H1 (cell line): Measurements from ENCODE around the gene GMPPA. TPM values are rescaled to one million over a fixed set of nuclear protein-coding genes. Genes with fewer than 3 reads are reported as not detected.
A peak's percentile ranks its signal among the peaks of the same experiment; 100 is the strongest.

Source experiments
- CTCF ChIA-PET: fragments of 300-600 bp; sonication (Branson Sonifier 250); formaldehyde crosslinking; loops from one replicate; lab custom pipeline; 2021; ENCODE audit not compliant: partially characterized antibody; lab: Charles Lee
- POLR2A ChIA-PET: fragments of 300-600 bp; sonication (Branson Sonifier 250); formaldehyde crosslinking; loops from one replicate; lab custom pipeline; 2021; ENCODE audit warnings: inconsistent platforms; ENCODE audit not compliant: partially characterized antibody; lab: Charles Lee
- DNase-seq, 2 experiments: peaks; one replicate each; pipeline versions ENCODE4 v3.0.0 to v3.0.0-alpha.2; 2010 to 2022; ENCODE audit warnings: low spot score in 2 of 2, low read depth in 1 of 2, mixed read lengths in 1 of 2
- FAIRE-seq: peaks from 2 replicates; lab custom pipeline; 2011; peaks lifted over from hg19 to GRCh38; lab: Jason Lieb, UNC
- H2AFZ ChIP-seq: 2 replicates; pipeline ENCODE4 v1.8.1; 2012; ENCODE audit warnings: low read length, inconsistent platforms
- H2AK5ac ChIP-seq: 2 replicates; pipeline ENCODE4 v1.6.1; 2013; ENCODE audit warnings: low read depth, low read length
- H2BK120ac ChIP-seq: replicated peaks from 2 replicates; pipeline ENCODE3; 2013; ENCODE audit warnings: low read depth, low read length, inconsistent platforms
- H2BK12ac ChIP-seq: 2 replicates; pipeline ENCODE4 v1.6.1; 2013; ENCODE audit warnings: low read depth, low read length
- H2BK15ac ChIP-seq: 2 replicates; pipeline ENCODE4 v1.6.1; 2013; ENCODE audit warnings: low read length
- H2BK20ac ChIP-seq: 2 replicates; pipeline ENCODE4 v1.6.1; 2013; ENCODE audit warnings: low read length
- H2BK5ac ChIP-seq: 2 replicates; pipeline ENCODE4 v1.6.1; 2013; ENCODE audit warnings: low read depth, low read length
- H3K14ac ChIP-seq: 2 replicates; pipeline ENCODE4 v1.6.1; 2013; ENCODE audit warnings: inconsistent platforms; ENCODE audit not compliant: insufficient read length
- H3K18ac ChIP-seq: 2 replicates; pipeline ENCODE4 v1.6.1; 2013; ENCODE audit warnings: low read length; ENCODE audit errors: extremely low read depth
- H3K23ac ChIP-seq: 2 replicates; pipeline ENCODE4 v1.6.1; 2013; ENCODE audit warnings: inconsistent platforms; ENCODE audit not compliant: insufficient read length
- H3K23me2 ChIP-seq: 2 replicates; pipeline ENCODE4 v1.6.1; 2013; ENCODE audit warnings: low read depth, low read length
- H3K27ac ChIP-seq: 2 replicates; pipeline ENCODE4 v1.6.1; 2011; ENCODE audit warnings: low read depth, low read length, inconsistent platforms
- H3K27me3 ChIP-seq, 4 experiments: replicated peaks in 1 of 4; 1 replicate in 1 of 4; 2 replicates in 3 of 4; pipeline versions ENCODE4 v1.6.1 to v1.8.1; 2011 to 2013; ENCODE audit warnings: low read length in 3 of 4, mild to moderate bottlenecking in 3 of 4, inconsistent platforms in 2 of 4, mixed read lengths in 2 of 4, moderate library complexity in 1 of 4; ENCODE audit not compliant: control insufficient read depth in 3 of 4, insufficient read depth in 3 of 4; ENCODE audit errors: extremely low read depth in 1 of 4
- H3K36me3 ChIP-seq, 4 experiments: 2 replicates each; pipeline versions ENCODE4 v1.6.1 to v1.8.1; 2011 to 2013; ENCODE audit warnings: mild to moderate bottlenecking in 4 of 4, low read length in 3 of 4, moderate library complexity in 2 of 4, control low read depth in 1 of 4, inconsistent platforms in 1 of 4; ENCODE audit not compliant: insufficient read depth in 4 of 4, control insufficient read depth in 2 of 4
- H3K4ac ChIP-seq: replicated peaks from 2 replicates; pipeline ENCODE3; 2013; ENCODE audit warnings: low read length, low read depth, mixed read lengths, inconsistent platforms; ENCODE audit not compliant: insufficient read length
- H3K4me1 ChIP-seq, 4 experiments: replicated peaks in 1 of 4; 1 replicate in 1 of 4; 2 replicates in 3 of 4; pipeline versions ENCODE4 v1.6.1 to v1.8.1; 2011 to 2013; ENCODE audit warnings: low read length in 3 of 4, inconsistent platforms in 2 of 4, mixed read lengths in 1 of 4; ENCODE audit not compliant: insufficient read depth in 4 of 4, control insufficient read depth in 3 of 4
- H3K4me2 ChIP-seq, 2 experiments: 2 replicates each; pipeline versions ENCODE4 v1.6.1 to v1.8.1; 2011 to 2013; ENCODE audit warnings: low read depth in 2 of 2, low read length in 2 of 2, control low read depth in 1 of 2, inconsistent platforms in 1 of 2, mild to moderate bottlenecking in 1 of 2; ENCODE audit not compliant: insufficient read depth in 1 of 2
- H3K4me3 ChIP-seq, 4 experiments: fragments of 200-600, 300-600 bp in 1 of 4; sonication (generic), shearing (Covaris generic), sonication (Bioruptor Twin) in 1 of 4; 2 replicates each; pipeline versions ENCODE4 v1.5.1 to v1.8.1; 2011 to 2016; ENCODE audit warnings: low read length in 4 of 4, low read depth in 3 of 4, control low read depth in 2 of 4, inconsistent platforms in 2 of 4, mild to moderate bottlenecking in 2 of 4, mixed read lengths in 1 of 4, moderate library complexity in 1 of 4; ENCODE audit not compliant: insufficient read depth in 2 of 4; ENCODE audit errors: extremely low read depth in 1 of 4
- H3K56ac ChIP-seq: replicated peaks from 2 replicates; pipeline ENCODE3; 2013; ENCODE audit warnings: low read depth, mild to moderate bottlenecking, mixed read lengths, low read length, inconsistent platforms; ENCODE audit not compliant: insufficient read length
- H3K79me1 ChIP-seq: 2 replicates; pipeline ENCODE4 v1.6.1; 2013; ENCODE audit warnings: low read depth, low read length, control low read depth
- H3K79me2 ChIP-seq, 2 experiments: 2 replicates each; pipeline versions ENCODE4 v1.6.1 to v1.8.1; 2012 to 2013; ENCODE audit warnings: low read length in 2 of 2, mild to moderate bottlenecking in 2 of 2, inconsistent platforms in 1 of 2; ENCODE audit not compliant: insufficient read depth in 2 of 2, control insufficient read depth in 1 of 2
- H3K9ac ChIP-seq, 4 experiments: replicated peaks in 1 of 4; 1 replicate in 1 of 4; 2 replicates in 3 of 4; pipeline versions ENCODE4 v1.6.1 to v1.8.1; 2011 to 2013; ENCODE audit warnings: low read depth in 3 of 4, low read length in 3 of 4, control low read depth in 2 of 4, mild to moderate bottlenecking in 2 of 4, moderate library complexity in 2 of 4, inconsistent platforms in 1 of 4; ENCODE audit errors: extremely low read depth in 1 of 4
- H3K9me3 ChIP-seq, 2 experiments: 2 replicates each; pipeline versions ENCODE4 v1.6.1 to v1.8.1; 2012 to 2013; ENCODE audit warnings: mild to moderate bottlenecking in 2 of 2, moderate library complexity in 2 of 2, control low read depth in 1 of 2, inconsistent platforms in 1 of 2, low read depth in 1 of 2, low read length in 1 of 2, mixed read lengths in 1 of 2; ENCODE audit not compliant: insufficient read depth in 2 of 2
- H4K20me1 ChIP-seq, 2 experiments: replicated peaks in 1 of 2; 2 replicates each; pipeline versions ENCODE3 to v1.8.1; 2011 to 2013; ENCODE audit warnings: inconsistent platforms in 2 of 2, low read length in 2 of 2, mild to moderate bottlenecking in 1 of 2; ENCODE audit not compliant: insufficient read depth in 2 of 2, control insufficient read depth in 1 of 2
- H4K5ac ChIP-seq: 2 replicates; pipeline ENCODE4 v1.6.1; 2013; ENCODE audit warnings: low read length, low read depth, mixed read lengths, inconsistent platforms; ENCODE audit not compliant: insufficient read length
- H4K8ac ChIP-seq: 2 replicates; pipeline ENCODE4 v1.8.0; 2013; ENCODE audit warnings: mild to moderate bottlenecking, moderate library complexity, low read length, inconsistent platforms; ENCODE audit not compliant: insufficient read depth; ENCODE audit errors: extremely low read depth
- H4K91ac ChIP-seq: replicated peaks from 2 replicates; pipeline ENCODE3; 2013; ENCODE audit warnings: low read length, mixed read lengths, inconsistent platforms; ENCODE audit not compliant: insufficient read length
- NRF1 ChIP-seq: IDR thresholded peaks from 2 replicates; pipeline ENCODE4 v1.6.1; 2011; ENCODE audit warnings: mild to moderate bottlenecking, low read depth, low read length, improper control_type of control experiment
- YY1 ChIP-seq: IDR thresholded peaks from 2 replicates; pipeline ENCODE4 v1.6.1; 2011; ENCODE audit warnings: low read depth, mild to moderate bottlenecking, low read length
- WGBS, 2 experiments: shearing (Covaris generic) in 1 of 2; methylation state at CpG; one replicate each; pipeline versions ENCODE4 v1.1.6 to v1.1.7; 2013 to 2015; ENCODE audit warnings: low lambda C conversion rate in 2 of 2, mixed read lengths in 2 of 2, inconsistent platforms in 1 of 2, low coverage in 1 of 2, missing lambda C conversion rate in 1 of 2; ENCODE audit not compliant: insufficient replicate concordance in 2 of 2, insufficient coverage in 1 of 2, insufficient read length in 1 of 2; ENCODE audit errors: extremely low coverage in 1 of 2, missing lambda C conversion rate in 1 of 2; 5-methylcytosine and 5-hydroxymethylcytosine counted together
- polyA plus RNA-seq, 7 experiments: library from polyadenylated mRNA; depleted of rRNA in 3 of 7; stranded (reverse) in 5 of 7; unstranded in 2 of 7; fragments of >200 nt in 5 of 7; fragments of 200-250 nt in 2 of 7; gene quantifications; 1 replicate in 5 of 7; 2 replicates in 1 of 7; 4 replicates in 1 of 7; pipeline versions ENCODE4 v1.2.1 to v1.2.3, GENCODE V29; 2011 to 2013; ENCODE audit warnings: missing spikeins in 2 of 7, mixed read lengths in 2 of 7
- total RNA-seq: library from RNA; stranded (reverse); fragmentation: NEBNext Ultra II Directional; extraction: Animal tissue kit (Norgen Biotek cat#: 25700); gene quantifications from 2 replicates; pipeline ENCODE4 v1.2.1, GENCODE V29; 2021

Gene GMPPA
- total and polyA plus RNA-seq, 2 of the 8 experiments (the other 6 are each of a cell fraction or from before 2014, with no cell fraction given) = 34.3 to 98.8 TPM

DNA sequence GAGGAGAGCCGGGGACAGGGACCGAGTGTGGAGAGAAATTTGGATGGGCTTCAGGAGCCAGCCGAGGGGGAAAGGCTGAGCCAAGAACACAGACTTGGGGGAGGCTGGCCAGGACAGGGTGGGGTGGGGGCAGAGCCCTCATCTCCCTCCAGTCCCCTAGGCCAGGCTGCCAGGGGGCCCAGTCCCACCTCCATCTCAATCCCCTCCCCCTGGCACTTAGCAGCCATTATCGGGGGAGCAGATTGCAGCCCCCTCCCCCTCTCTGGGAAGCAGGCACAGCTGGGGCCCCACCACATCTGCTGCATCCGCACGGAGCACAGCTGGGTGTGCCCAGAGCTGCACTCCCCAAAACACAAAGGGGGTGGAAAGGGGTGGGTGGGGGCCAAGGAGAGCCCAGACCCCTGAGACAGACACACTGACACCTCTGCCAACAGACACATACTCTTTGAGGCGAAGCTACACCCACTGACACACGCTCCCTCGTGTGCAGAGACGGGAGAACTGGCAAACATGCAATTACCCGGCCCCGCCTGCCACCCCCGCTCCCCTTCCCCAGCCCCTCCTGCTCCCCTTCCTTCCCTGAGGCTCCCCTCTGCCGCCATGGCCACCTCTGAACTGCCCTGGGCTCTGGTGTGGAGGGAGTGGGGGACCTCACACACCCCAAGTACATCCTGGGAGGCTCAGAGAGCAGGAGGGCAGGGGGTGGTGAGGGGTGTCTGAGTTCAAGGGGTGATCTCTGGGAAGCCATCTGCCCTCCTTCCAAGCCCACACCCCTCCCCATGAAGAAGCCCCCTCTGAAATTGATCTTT, 10.5 kb downstream of the GMPPA start:
- H3K79me2 ChIP-seq = no peaks in the 10 kb centered on the region
- peak overlapping the region; percentile 52 for H2BK120ac ChIP-seq
- peak overlapping the region; percentile 85; the same call in 1 of the 2 replicates for H2BK5ac ChIP-seq
- H3K23me2 ChIP-seq = peaks cover 6% of the 10 kb centered on the region
- H2BK12ac ChIP-seq = peak overlapping the region; percentile 84; the same call in 1 of the 2 replicates
- H3K36me3 ChIP-seq = no peaks in the 10 kb centered on the region; a peak in 1 of 8 replicates
- peak overlapping the region; percentile 75 for H3K4ac ChIP-seq
- H2BK15ac ChIP-seq = 0 out of 2 replicates have a peak overlapping the region, but pooled peaks have one; percentile 72
- ChIA-PET CTCF (interaction anchor here (0.8 to 113.1 kb wide), 15 partner anchors 16 to 1607 kb away, joined by 3 to 7248 read pairs (median 4); partner anchors contain the start of genes DES, DNPEP, GMPPA and SPEG), POLR2A (interaction anchor here (0.6 to 11.0 kb wide), 6 partner anchors 11 to 187 kb away, joined by 3 to 216 read pairs (median 6); partner anchors contain the start of gene GMPPA)
- no peak overlapping the region for H3K56ac ChIP-seq
- no peak overlapping the region; the same call in 1 of the 2 replicates for H4K8ac ChIP-seq
- H3K27me3 ChIP-seq = peaks cover 2 to 29% (median 26%) of the 10 kb centered on the region in 4 experiments
- no peak overlapping the region for H3K27ac ChIP-seq
- peak overlapping the region; percentile 87 for H4K91ac ChIP-seq
- H3K9me3 ChIP-seq = no peaks in the 10 kb centered on the region
- 0 out of 2 replicates have a peak overlapping the region, but pooled peaks have one; percentile 86 for H2BK20ac ChIP-seq
- peak overlapping the region; percentile 71; the same call in 1 of the 2 replicates for H3K18ac ChIP-seq
- H3K9ac ChIP-seq = no peak overlapping the region
- FAIRE-seq (no peak), DNase-seq (no peak)
- TF ChIP-seq NRF1 (no peak), YY1 (0 out of 2 replicates have a peak, but pooled peaks have one; percentile 52)
- H3K4me3 ChIP-seq = peak overlapping the region in 2 of 4 experiments; percentile 51 to 56; a peak in 4 of 8 replicates
- no peaks in the 10 kb centered on the region for H3K79me1 ChIP-seq
- peak overlapping the region; percentile 40 to 97 for H3K4me2 ChIP-seq
- H3K23ac ChIP-seq = no peak overlapping the region
- H2AFZ ChIP-seq = no peak overlapping the region
- H4K5ac ChIP-seq = no peak overlapping the region
- H3K4me1 ChIP-seq = peaks cover 7 to 72% (median 62%) of the 10 kb centered on the region in 4 experiments
- H3K14ac ChIP-seq = no peak overlapping the region
- peaks cover 0 to 2% of the 10 kb centered on the region in 2 experiments for H4K20me1 ChIP-seq
- no peak overlapping the region for H2AK5ac ChIP-seq
- 0% methylated on average over 2 of the region's 14 CpGs; no CpG with 5 or more reads in 1 of the 2 experiments for WGBS, 2 experiments
